H9 (cell line): ENCODE measurements around the gene SC5D. TPM values are rescaled to one million over a fixed set of nuclear protein-coding genes. Genes with fewer than 3 reads are reported as not detected.

ENCODE experiments used
- DNase-seq: peaks from one replicate; pipeline ENCODE4 v3.0.0-alpha.2; 2017
- H2AFZ ChIP-seq: one replicate; pipeline ENCODE4 v1.6.1; 2013; ENCODE audit warnings: mild to moderate bottlenecking, low read length, control low read depth, moderate library complexity
- H2AK5ac ChIP-seq: 2 replicates; pipeline ENCODE4 v1.6.1; 2013; ENCODE audit warnings: low read length, control low read depth, mixed read lengths; ENCODE audit not compliant: insufficient read length
- H2BK120ac ChIP-seq: one replicate; pipeline ENCODE4 v1.6.1; 2013; ENCODE audit warnings: low read depth, mild to moderate bottlenecking, low read length, control low read depth, inconsistent platforms; ENCODE audit not compliant: poor library complexity, severe bottlenecking
- H2BK12ac ChIP-seq: 2 replicates; pipeline ENCODE4 v1.6.1; 2013; ENCODE audit warnings: low read length, control low read depth, mixed read lengths, low read depth; ENCODE audit not compliant: insufficient read length
- H2BK15ac ChIP-seq: 2 replicates; pipeline ENCODE4 v1.6.1; 2013; ENCODE audit warnings: low read depth, low read length, control low read depth
- H2BK20ac ChIP-seq: one replicate; pipeline ENCODE4 v1.6.1; 2013; ENCODE audit warnings: low read depth, mild to moderate bottlenecking, low read length, control low read depth, inconsistent platforms; ENCODE audit not compliant: poor library complexity, severe bottlenecking
- H2BK5ac ChIP-seq: 2 replicates; pipeline ENCODE4 v1.6.1; 2013; ENCODE audit warnings: low read length, control low read depth, mixed read lengths; ENCODE audit not compliant: insufficient read length
- H3K14ac ChIP-seq: 2 replicates; pipeline ENCODE4 v1.6.1; 2013; ENCODE audit warnings: low read length, control low read depth; ENCODE audit not compliant: insufficient read depth
- H3K18ac ChIP-seq: 2 replicates; pipeline ENCODE4 v1.6.1; 2013; ENCODE audit warnings: low read depth, mild to moderate bottlenecking, mixed read lengths, low read length, control low read depth; ENCODE audit not compliant: insufficient read length
- H3K23ac ChIP-seq: 2 replicates; pipeline ENCODE4 v1.6.1; 2013; ENCODE audit warnings: low read length, control low read depth, mixed read lengths, low read depth; ENCODE audit not compliant: insufficient read length
- H3K23me2 ChIP-seq: 2 replicates; pipeline ENCODE4 v1.6.1; 2013; ENCODE audit warnings: low read depth, mild to moderate bottlenecking, mixed read lengths, low read length, control low read depth; ENCODE audit not compliant: insufficient read length, poor library complexity, severe bottlenecking
- H3K27ac ChIP-seq: 2 replicates; pipeline ENCODE4 v1.5.1; 2013; ENCODE audit warnings: low read length, control low read depth, mixed read lengths, low read depth; ENCODE audit not compliant: insufficient read length
- H3K27me3 ChIP-seq: 2 replicates; pipeline ENCODE4 v1.6.1; 2013; ENCODE audit warnings: low read length, control low read depth, inconsistent platforms; ENCODE audit not compliant: insufficient read depth
- H3K4ac ChIP-seq: 2 replicates; pipeline ENCODE4 v1.6.1; 2013; ENCODE audit warnings: low read depth, mild to moderate bottlenecking, control low read depth, inconsistent platforms, low read length, moderate library complexity
- H3K4me1 ChIP-seq: 2 replicates; pipeline ENCODE4 v1.6.1; 2013; ENCODE audit warnings: low read length, control low read depth, inconsistent platforms; ENCODE audit not compliant: insufficient read depth
- H3K4me2 ChIP-seq: 2 replicates; pipeline ENCODE4 v1.6.1; 2013; ENCODE audit warnings: low read length, control low read depth, mixed read lengths; ENCODE audit not compliant: insufficient read length, insufficient read depth
- H3K56ac ChIP-seq: 2 replicates; pipeline ENCODE4 v1.6.1; 2013; ENCODE audit warnings: low read depth, mild to moderate bottlenecking, mixed read lengths, low read length, control low read depth; ENCODE audit not compliant: insufficient read length
- H3K79me1 ChIP-seq: 2 replicates; pipeline ENCODE4 v1.6.1; 2013; ENCODE audit warnings: low read depth, mild to moderate bottlenecking, moderate library complexity, low read length, control low read depth, inconsistent platforms; ENCODE audit not compliant: insufficient read depth, poor library complexity, severe bottlenecking
- H3K79me2 ChIP-seq: 2 replicates; pipeline ENCODE4 v1.6.1; 2013; ENCODE audit warnings: low read length, control low read depth, inconsistent platforms; ENCODE audit not compliant: insufficient read depth
- H3K9ac ChIP-seq: 2 replicates; pipeline ENCODE4 v1.6.1; 2013; ENCODE audit warnings: low read length, control low read depth, mixed read lengths; ENCODE audit not compliant: insufficient read length; ENCODE audit errors: extremely low read depth
- H3K9me3 ChIP-seq: one replicate; pipeline ENCODE4 v1.6.1; 2013; ENCODE audit warnings: low read depth, low read length, inconsistent platforms; ENCODE audit not compliant: control insufficient read depth
- H3T11ph ChIP-seq: one replicate; pipeline ENCODE4 v1.6.1; 2013; ENCODE audit warnings: mild to moderate bottlenecking, low read length, control low read depth, inconsistent platforms
- H4K20me1 ChIP-seq: one replicate; pipeline ENCODE4 v1.6.1; 2013; ENCODE audit not compliant: control insufficient read depth, insufficient read length, insufficient read depth
- H4K5ac ChIP-seq: 2 replicates; pipeline ENCODE4 v1.6.1; 2013; ENCODE audit warnings: low read depth, mild to moderate bottlenecking, mixed read lengths, low read length, control low read depth; ENCODE audit not compliant: insufficient read length
- H4K8ac ChIP-seq: replicated peaks from 2 replicates; pipeline ENCODE4 v1.6.1; 2013; ENCODE audit warnings: low read length, control low read depth, mixed read lengths, low read depth; ENCODE audit not compliant: insufficient read length
- H4K91ac ChIP-seq: 2 replicates; pipeline ENCODE4 v1.6.1; 2013; ENCODE audit warnings: low read depth, mild to moderate bottlenecking, moderate library complexity, mixed read lengths, low read length, control low read depth; ENCODE audit not compliant: insufficient read length
- H3K27ac Mint-ChIP-seq, 3 experiments: 2 replicates in 2 of 3; 3 replicates in 1 of 3; pipeline ENCODE4 v1.8.0; 2020 to 2021; ENCODE audit warnings: mixed read lengths in 3 of 3, mild to moderate bottlenecking in 1 of 3, moderate library complexity in 1 of 3
- H3K27me3 Mint-ChIP-seq: 2 replicates; pipeline ENCODE4 v1.8.0; 2021; ENCODE audit warnings: low read depth, mild to moderate bottlenecking, moderate library complexity, mixed read lengths
- H3K36me3 Mint-ChIP-seq, 3 experiments: 2 replicates in 2 of 3; 3 replicates in 1 of 3; pipeline ENCODE4 v1.8.0; 2020 to 2021; ENCODE audit warnings: low read depth in 3 of 3, mixed read lengths in 3 of 3; ENCODE audit not compliant: insufficient read depth in 1 of 3
- H3K4me1 Mint-ChIP-seq, 2 experiments: 2 replicates each; pipeline ENCODE4 v1.8.0; 2020; ENCODE audit warnings: mixed read lengths in 2 of 2
- H3K4me3 Mint-ChIP-seq, 2 experiments: 2 replicates in 1 of 2; 3 replicates in 1 of 2; pipeline ENCODE4 v1.8.0; 2020 to 2021; ENCODE audit warnings: mild to moderate bottlenecking in 2 of 2, mixed read lengths in 2 of 2, moderate library complexity in 1 of 2
- H3K9me3 Mint-ChIP-seq, 2 experiments: 2 replicates in 1 of 2; 3 replicates in 1 of 2; pipeline ENCODE4 v1.8.0; 2020; ENCODE audit warnings: mild to moderate bottlenecking in 2 of 2, mixed read lengths in 2 of 2, moderate library complexity in 1 of 2
- CTCF ChIP-seq: fragments of 200-600 bp; sonication (generic); conservative IDR thresholded peaks from 3 replicates; pipeline ENCODE4 v1.8.0; 2021; ENCODE audit warnings: antibody characterized with exemption, mild to moderate bottlenecking
- total RNA-seq: library from RNA; stranded (reverse); gene quantifications from 2 replicates; pipeline ENCODE4 v1.2.1, GENCODE V29; 2021

Gene SC5D
- total RNA-seq, 1 experiment from 2014 or later, result 92.0 TPM

- Mint-ChIP-seq H3K4me3 (no peak overlapping the region), H3K9me3 (peaks cover 13 to 20% of the 10 kb centered on the region in 2 experiments), H3K27ac (no peak overlapping the region), H3K36me3 (peaks cover 0 to 16% (median 7%) of the 10 kb centered on the region in 3 experiments; a peak in 5 of 7 replicates), H3K27me3 (no peaks in the 10 kb centered on the region; the same call in none of the 2 replicates), H3K4me1 (peaks cover 16 to 18% of the 10 kb centered on the region in 2 experiments)
- H3K27ac ChIP-seq, result no peak overlapping the region
- no peak overlapping the region for H3K14ac ChIP-seq
- no peak overlapping the region for H2BK5ac ChIP-seq
- no peak overlapping the region for H2BK120ac ChIP-seq
- DNase-seq, result no peak
- no peak overlapping the region for H2BK15ac ChIP-seq
- H3K79me1 ChIP-seq, result no peaks in the 10 kb centered on the region
- H3K4me2 ChIP-seq, result no peak overlapping the region
- H3K56ac ChIP-seq, result no peak overlapping the region
- no peak overlapping the region for H2AK5ac ChIP-seq
- peaks cover 3% of the 10 kb centered on the region; the same call in 1 of the 2 replicates for H3K4me1 ChIP-seq
- H2BK20ac ChIP-seq, result no peak overlapping the region
- no peak overlapping the region for H4K91ac ChIP-seq
- no peak overlapping the region for H3K18ac ChIP-seq
- H4K5ac ChIP-seq, result no peak overlapping the region
- no peak overlapping the region for H3K4ac ChIP-seq
- no peak overlapping the region for H4K8ac ChIP-seq
- H3T11ph ChIP-seq, result no peak overlapping the region
- no peak overlapping the region for H2BK12ac ChIP-seq
- H3K27me3 ChIP-seq, result no peaks in the 10 kb centered on the region
- no peaks in the 10 kb centered on the region for H3K23me2 ChIP-seq
- H3K79me2 ChIP-seq, result no peaks in the 10 kb centered on the region
- peaks cover 5% of the 10 kb centered on the region for H3K9me3 ChIP-seq
- H4K20me1 ChIP-seq, result no peaks in the 10 kb centered on the region
- no peak overlapping the region for H3K23ac ChIP-seq
- no peak for TF ChIP-seq CTCF
- no peak overlapping the region for H2AFZ ChIP-seq
- H3K9ac ChIP-seq, result no peak overlapping the region
Measured at GRCh38 chr11:121257289-121257688, 35.3 kb upstream of the SC5D start.
